ENCODE data around the gene BTN3A1. TPM values are rescaled to one million over a fixed set of nuclear protein-coding genes. Genes with fewer than 3 reads are reported as not detected.

BTN3A1 gene
- total RNA-seq, 4 donors from 2014 or later, result 5.3 to 12.9 (median 6.9) TPM

- Histone ChIP-seq H3K27me3 (no peaks in the 10 kb centered on the region), H3K4me3 (no peak overlapping the region), H3K9me3 (no peaks in the 10 kb centered on the region), H3K27ac (replicated peaks in 1 of 4) (no peak overlapping the region), H3K4me1 (peaks cover 25 to 51% (median 43%) of the 10 kb centered on the region in 4 donors), H3K36me3 (peaks cover 72 to 90% (median 85%) of the 10 kb centered on the region in 4 donors)
- no peak for DNase-seq (ENCODE audit: extremely low spot score)
- intact Hi-C loops (cut with DNase I), result no loop called here
- 82% methylated on average over 4 of the region's 4 CpGs for WGBS
- TF ChIP-seq POLR2AphosphoS5 (IDR thresholded peaks at IDR 0.05) (no peak), POLR2A (IDR thresholded peaks at IDR 0.05; ENCODE audit: low read depth) (no peak), EP300 (IDR thresholded peaks at IDR 0.05) (no peak), CTCF (IDR thresholded peaks at IDR 0.05) (no peak)
Measured at GRCh38 chr6:26464014-26464413, 61.9 kb downstream of the BTN3A1 start.

GRCh38 chr6:26464416-26465131, 62.5 kb downstream of the BTN3A1 start:
- no peak overlapping the region for H3K27ac ChIP-seq (replicated peaks in 1 of 4)
- no peak overlapping the region for H3K4me3 ChIP-seq
- no peaks in the 10 kb centered on the region for H3K27me3 ChIP-seq
- H3K4me1 ChIP-seq, result peaks cover 19 to 45% (median 38%) of the 10 kb centered on the region in 4 donors
- no peak for DNase-seq (ENCODE audit: extremely low spot score)
- TF ChIP-seq POLR2AphosphoS5 (IDR thresholded peaks at IDR 0.05) (no peak), EP300 (IDR thresholded peaks at IDR 0.05) (no peak), POLR2A (IDR thresholded peaks at IDR 0.05; ENCODE audit: low read depth) (no peak)
- 88% methylated on average over 7 of the region's 7 CpGs for WGBS
- intact Hi-C loops (cut with DNase I), result no loop called here
- H3K36me3 ChIP-seq, result peaks cover 72 to 88% (median 86%) of the 10 kb centered on the region in 4 donors
- no peaks in the 10 kb centered on the region for H3K9me3 ChIP-seq

Other genes with a start within 250 kb of the BTN3A1 start
- 10 to 100 TPM in 2 of 4 donors, 1 to 10 TPM in 2; 6.6 to 14.1 (median 11.2) TPM for gene BTN3A2, start 37.1 kb upstream of the BTN3A1 start, total RNA-seq
- 1 to 10 TPM; 6.1 to 7.7 (median 6.9) TPM for gene BTN2A2, start 19.2 kb upstream of the BTN3A1 start, total RNA-seq
- 10 to 100 TPM in 1 of 4 donors, 1 to 10 TPM in 3; 5.0 to 10.2 (median 7.1) TPM for gene BTN3A3, start 38.2 kb downstream of the BTN3A1 start, total RNA-seq
- 10 to 100 TPM; 17.9 to 22.9 (median 21.4) TPM for gene BTN2A1, start 55.7 kb downstream of the BTN3A1 start, total RNA-seq
- gene BTN1A1, start 98.0 kb downstream of the BTN3A1 start, total RNA-seq, result not detected
- 100 to 1,000 TPM in 1 of 4 donors, 10 to 100 TPM in 3; 80.2 to 117 (median 86.5) TPM for gene HMGN4, start 136.1 kb downstream of the BTN3A1 start, total RNA-seq
- 10 to 100 TPM; 13.3 to 18.2 (median 16.1) TPM for gene ABT1, start 194.7 kb downstream of the BTN3A1 start, total RNA-seq

All from esophagus muscularis mucosa (tissue), 4 donors.